Measurements from ENCODE around the gene RAF1. TPM values are rescaled to one million over a fixed set of nuclear protein-coding genes. Genes with fewer than 3 reads are reported as not detected.

RAF1 gene
- total and polyA plus RNA-seq, 2 of the 13 experiments (the other 11 are each of a cell fraction or from before 2014, with no cell fraction given), result 72.2 to 91.4 TPM

DNA sequence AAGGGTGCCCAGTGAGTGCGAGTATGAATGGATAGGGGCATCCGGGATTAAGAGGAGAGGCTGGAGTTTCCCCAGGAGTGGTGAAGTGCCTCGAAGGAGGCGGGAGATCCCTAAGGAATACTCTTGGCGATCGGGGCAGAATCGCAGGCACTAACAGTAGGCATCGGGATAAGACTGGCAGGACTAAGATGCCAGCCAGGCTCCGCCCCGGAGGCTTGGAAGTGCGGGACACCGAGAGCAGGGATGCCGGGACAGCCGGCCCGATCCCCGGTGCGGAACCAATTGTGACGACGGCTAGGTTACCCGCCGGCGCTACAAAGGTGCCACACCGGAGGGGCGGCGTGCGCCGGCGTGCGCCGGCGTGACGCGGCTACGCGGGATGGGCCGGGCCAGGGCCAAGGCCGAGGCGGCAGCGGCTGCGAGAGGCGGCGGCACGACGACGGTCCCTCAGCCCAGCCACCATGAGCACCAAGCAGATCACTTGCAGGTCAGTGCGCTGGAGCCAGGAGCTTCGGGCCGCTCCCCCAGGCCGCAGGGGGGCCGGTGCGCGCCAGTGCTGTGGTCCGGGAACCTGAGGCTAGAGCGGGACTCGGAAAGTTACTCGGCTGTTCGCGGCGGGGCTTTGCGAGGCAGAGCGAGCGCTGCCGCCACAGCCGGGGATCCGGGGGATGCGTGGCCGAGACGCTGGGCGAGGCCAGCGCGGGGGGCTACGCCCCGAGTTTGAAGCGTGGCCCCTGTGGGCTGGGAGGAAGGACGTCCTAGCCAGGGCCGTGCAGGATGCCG is 107.0 kb downstream of the RAF1 start, which contains the start of gene MKRN2 (continued):
- TF ChIP-seq KIAA2018 (CRISPR knock-in tag; IDR thresholded peaks at IDR 0.05; ENCODE audit: borderline replicate concordance) (no peak), RARA (CRISPR knock-in tag; IDR thresholded peaks at IDR 0.05) (peak; percentile 36; the same call in 1 of the 2 replicates), ZBTB38 (CRISPR knock-in tag; IDR thresholded peaks at IDR 0.05) (peak; percentile 82), SNAPC2 (CRISPR knock-in tag; IDR thresholded peaks at IDR 0.05) (no peak), MTA3 (CRISPR knock-in tag; IDR thresholded peaks at IDR 0.05) (no peak), HIC2 (CRISPR knock-in tag; IDR thresholded peaks at IDR 0.05; ENCODE audit: low read depth) (peak; percentile 84), ZNF788 (CRISPR knock-in tag; IDR thresholded peaks at IDR 0.05; ENCODE audit: borderline replicate concordance) (peak; percentile 92), XBP1 (CRISPR knock-in tag; IDR thresholded peaks at IDR 0.05) (no peak), MXI1 (IDR thresholded peaks at IDR 0.05; ENCODE audit: borderline replicate concordance, low read depth, low read length) (peak; percentile 92; the same call in 2 of the 3 replicates), ZNF768 (CRISPR knock-in tag; IDR thresholded peaks at IDR 0.05) (peak; percentile 81; the same call in 1 of the 2 replicates), RFX1 (IDR thresholded peaks at IDR 0.05) (no peak), ZNF292 (CRISPR knock-in tag; IDR thresholded peaks at IDR 0.05; ENCODE audit: borderline replicate concordance, low read depth) (0 out of 2 replicates have a peak, but pooled peaks have one; percentile 13), ZNF574 (CRISPR knock-in tag; IDR thresholded peaks at IDR 0.05) (peak; percentile 91), ZNF607 (CRISPR knock-in tag; IDR thresholded peaks at IDR 0.05; ENCODE audit: borderline replicate concordance) (peak; percentile 95)
- TF ChIP-seq, protein P1, sequence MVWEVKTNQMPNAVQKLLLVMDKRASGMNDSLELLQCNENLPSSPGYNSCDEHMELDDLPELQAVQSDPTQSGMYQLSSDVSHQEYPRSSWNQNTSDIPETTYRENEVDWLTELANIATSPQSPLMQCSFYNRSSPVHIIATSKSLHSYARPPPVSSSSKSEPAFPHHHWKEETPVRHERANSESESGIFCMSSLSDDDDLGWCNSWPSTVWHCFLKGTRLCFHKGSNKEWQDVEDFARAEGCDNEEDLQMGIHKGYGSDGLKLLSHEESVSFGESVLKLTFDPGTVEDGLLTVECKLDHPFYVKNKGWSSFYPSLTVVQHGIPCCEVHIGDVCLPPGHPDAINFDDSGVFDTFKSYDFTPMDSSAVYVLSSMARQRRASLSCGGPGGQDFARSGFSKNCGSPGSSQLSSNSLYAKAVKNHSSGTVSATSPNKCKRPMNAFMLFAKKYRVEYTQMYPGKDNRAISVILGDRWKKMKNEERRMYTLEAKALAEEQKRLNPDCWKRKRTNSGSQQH (CRISPR knock-in tag; IDR thresholded peaks at IDR 0.05; ENCODE audit: low read depth), result peak; percentile 74; the same call in 1 of the 2 replicates
